ENCODE results near the gene RBM23. TPM values are rescaled to one million over a fixed set of nuclear protein-coding genes. Genes with fewer than 3 reads are reported as not detected.

Gene RBM23
- total and polyA plus RNA-seq, 2 of the 8 experiments (the other 6 are each of a cell fraction or from before 2014, with no cell fraction given): 41.2 to 43.3 TPM

GRCh38 chr14:22925513-22925912 lies 6.6 kb upstream of the RBM23 start:
- Histone ChIP-seq H2BK12ac (ENCODE audit: low read depth, low read length) (no peak overlapping the region), H3K4me2 (ENCODE audit: insufficient read depth in 1 of 2, low read depth in 2 of 2, low read length in 2 of 2) (no peak overlapping the region), H3K36me3 (ENCODE audit: control insufficient read depth in 2 of 4, insufficient read depth in 4 of 4, low read length in 3 of 4) (peaks cover 31 to 64% (median 52%) of the 10 kb centered on the region in 4 experiments), H3K14ac (ENCODE audit: insufficient read length) (no peak overlapping the region), H3K79me2 (ENCODE audit: control insufficient read depth in 1 of 2, insufficient read depth in 2 of 2, low read length in 2 of 2) (peaks cover 5 to 21% of the 10 kb centered on the region in 2 experiments), H3K56ac (replicated peaks; ENCODE audit: insufficient read length, low read depth, low read length) (no peak overlapping the region), H2BK120ac (replicated peaks; ENCODE audit: low read depth, low read length) (no peak overlapping the region), H3K9ac (replicated peaks in 1 of 4; ENCODE audit: extremely low read depth in 1 of 4, low read depth in 3 of 4, low read length in 3 of 4) (no peak overlapping the region), H2BK5ac (ENCODE audit: low read depth, low read length) (no peak overlapping the region), H2BK15ac (ENCODE audit: low read length) (no peak overlapping the region), H3K9me3 (ENCODE audit: insufficient read depth in 2 of 2, low read depth in 1 of 2, low read length in 1 of 2) (no peaks in the 10 kb centered on the region), H3K4me3 (ENCODE audit: extremely low read depth in 1 of 4, insufficient read depth in 2 of 4, low read depth in 3 of 4, low read length in 4 of 4) (no peak overlapping the region), H3K23me2 (ENCODE audit: low read depth, low read length) (peaks cover 9% of the 10 kb centered on the region), H3K4ac (replicated peaks; ENCODE audit: insufficient read length, low read depth, low read length) (no peak overlapping the region), H2AK5ac (ENCODE audit: low read depth, low read length) (no peak overlapping the region), H3K23ac (ENCODE audit: insufficient read length) (no peak overlapping the region), H4K8ac (ENCODE audit: extremely low read depth, insufficient read depth, low read length) (no peak overlapping the region), H4K5ac (ENCODE audit: insufficient read length, low read depth, low read length) (no peak overlapping the region), H2BK20ac (ENCODE audit: low read length) (no peak overlapping the region), H3K18ac (ENCODE audit: extremely low read depth, low read length) (no peak overlapping the region), H2AFZ (ENCODE audit: low read length) (no peak overlapping the region), H3K79me1 (ENCODE audit: low read depth, low read length) (peaks cover 5% of the 10 kb centered on the region; the same call in 1 of the 2 replicates), H3K4me1 (replicated peaks in 1 of 4; ENCODE audit: control insufficient read depth in 3 of 4, insufficient read depth in 4 of 4, low read length in 3 of 4) (peaks cover 0 to 3% (median 1%) of the 10 kb centered on the region in 4 experiments; a peak in 3 of 7 replicates), H3K27me3 (replicated peaks in 1 of 4; ENCODE audit: control insufficient read depth in 3 of 4, extremely low read depth in 1 of 4, insufficient read depth in 3 of 4, low read length in 3 of 4) (no peaks in the 10 kb centered on the region), H4K91ac (replicated peaks; ENCODE audit: insufficient read length, low read length) (no peak overlapping the region), H4K20me1 (replicated peaks in 1 of 2; ENCODE audit: control insufficient read depth in 1 of 2, insufficient read depth in 2 of 2, low read length in 2 of 2) (peaks cover 0 to 2% of the 10 kb centered on the region in 2 experiments), H3K27ac (ENCODE audit: low read depth, low read length) (no peak overlapping the region)
- DNase-seq (ENCODE audit: low read depth in 1 of 2, low spot score in 2 of 2) (no peak), FAIRE-seq (no peak)
- ChIA-PET POLR2A (ENCODE audit: partially characterized antibody) (interaction anchor here (0.9 to 1.7 kb wide), 2 partner anchors 9 to 58 kb away, joined by 3 read pairs; no protein-coding TSS in a partner anchor), CTCF (ENCODE audit: partially characterized antibody) (interaction anchor here (1.0 kb wide), 1 partner anchor 75 kb away, joined by 3 read pairs; no protein-coding TSS in a partner anchor)
- WGBS, 2 experiments (ENCODE audit: extremely low coverage in 1 of 2, insufficient coverage in 1 of 2, insufficient read length in 1 of 2, insufficient replicate concordance in 2 of 2, low coverage in 1 of 2, low lambda C conversion rate in 2 of 2, missing lambda C conversion rate in 1 of 2): 96% methylated on average over 8 of the region's 8 CpGs; no CpG with 5 or more reads in 1 of the 2 experiments
- TF ChIP-seq TBP (IDR thresholded peaks at IDR 0.05; ENCODE audit: low read depth, low read length) (no peak), CTBP2 (IDR thresholded peaks at IDR 0.05; ENCODE audit: borderline replicate concordance, insufficient read depth, insufficient read length, low read length) (no peak), GTF2F1 (IDR thresholded peaks at IDR 0.05; ENCODE audit: borderline replicate concordance, low read depth, low read length) (no peak), RFX5 (IDR thresholded peaks at IDR 0.05; ENCODE audit: borderline replicate concordance, low read depth, low read length) (no peak), MAFK (IDR thresholded peaks at IDR 0.05; ENCODE audit: low read depth, low read length) (no peak), PHF8 (conservative IDR thresholded peaks at IDR 0.05; ENCODE audit: low read depth, low read length) (no peak), RBBP5 (IDR thresholded peaks at IDR 0.05; ENCODE audit: borderline replicate concordance, low read depth, low read length) (no peak), POU5F1 (IDR thresholded peaks at IDR 0.05; ENCODE audit: low read depth, low read length) (no peak), TCF12 (IDR thresholded peaks at IDR 0.05; ENCODE audit: low read depth, low read length) (no peak), EZH2 (IDR thresholded peaks at IDR 0.05; ENCODE audit: low read depth, low read length, severe bottlenecking) (no peak)
